Skeletal muscle tissue (tissue), 4 donors: ENCODE data around the gene ATXN1. TPM values are rescaled to one million over a fixed set of nuclear protein-coding genes. Genes with fewer than 3 reads are reported as not detected.
"Not testable (repeated sequence)": the region's sequence is repeated elsewhere in the genome, so short reads cannot be mapped to it uniquely, and the experiment has no call there.

Source experiments
- H3K27ac ChIP-seq: one replicate; pipeline ENCODE4 v1.7.0; 2013; ENCODE audit warnings: mild to moderate bottlenecking, low read depth, low read length, inconsistent platforms
- H3K27me3 ChIP-seq, 3 donors: one replicate each; pipeline ENCODE4 v1.7.0; 2013; ENCODE audit warnings: low read length in 3 of 3; ENCODE audit not compliant: control insufficient read depth in 3 of 3, insufficient read depth in 3 of 3
- H3K36me3 ChIP-seq, 3 donors: one replicate each; pipeline ENCODE4 v1.7.0; 2013; ENCODE audit warnings: low read length in 3 of 3; ENCODE audit not compliant: control insufficient read depth in 3 of 3, insufficient read depth in 3 of 3
- H3K4me1 ChIP-seq, 3 donors: one replicate each; pipeline ENCODE4 v1.7.0; 2013; ENCODE audit warnings: low read length in 3 of 3, mild to moderate bottlenecking in 3 of 3; ENCODE audit not compliant: control insufficient read depth in 3 of 3, insufficient read depth in 3 of 3
- H3K4me3 ChIP-seq, 3 donors: one replicate each; pipeline ENCODE4 v1.7.0; 2013; ENCODE audit warnings: low read length in 3 of 3
- H3K9ac ChIP-seq, 3 donors: one replicate each; pipeline ENCODE4 v1.7.0; 2013; ENCODE audit warnings: low read length in 3 of 3, mild to moderate bottlenecking in 3 of 3, moderate library complexity in 2 of 3, low read depth in 1 of 3
- H3K9me3 ChIP-seq, 3 donors: one replicate each; pipeline ENCODE4 v1.7.0; 2013; ENCODE audit warnings: low read length in 3 of 3; ENCODE audit not compliant: control insufficient read depth in 3 of 3
- total RNA-seq: library from RNA; depleted of rRNA; stranded (reverse); fragments of >200 nt; gene quantifications from one replicate; pipeline ENCODE4 v1.2.3, GENCODE V29; 2014
- donor health status: Osteomylitis.

ATXN1 gene
- total RNA-seq, 1 donor from 2014 or later = 30.8 TPM

DNA sequence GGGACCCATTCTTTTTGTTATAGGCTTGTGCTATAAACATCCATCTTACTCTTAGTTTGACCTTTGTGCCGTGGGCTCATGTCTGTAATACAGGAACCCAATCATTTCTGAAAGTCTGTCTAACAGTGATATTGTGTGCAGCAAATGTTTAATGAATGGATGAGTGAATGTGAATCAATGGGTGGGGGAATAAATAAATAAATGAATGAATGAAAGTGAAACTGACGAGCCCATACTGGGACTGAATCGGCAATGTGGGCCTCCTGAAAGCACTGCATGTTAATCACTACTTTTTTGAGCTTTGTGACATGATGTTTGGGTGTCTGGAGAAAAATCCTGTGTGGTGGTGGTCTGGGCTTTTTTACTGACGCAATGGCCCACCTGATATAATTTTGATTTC, 347.9 kb downstream of the ATXN1 start:
- no peak overlapping the region for H3K9ac ChIP-seq
- no peaks in the 10 kb centered on the region for H3K9me3 ChIP-seq
- no peaks in the 10 kb centered on the region for H3K36me3 ChIP-seq
- no peak overlapping the region for H3K4me3 ChIP-seq
- H3K4me1 ChIP-seq = peaks cover 0 to 4% (median 4%) of the 10 kb centered on the region in 3 donors
- H3K27me3 ChIP-seq = no peaks in the 10 kb centered on the region
- H3K27ac ChIP-seq = no peak overlapping the region

DNA sequence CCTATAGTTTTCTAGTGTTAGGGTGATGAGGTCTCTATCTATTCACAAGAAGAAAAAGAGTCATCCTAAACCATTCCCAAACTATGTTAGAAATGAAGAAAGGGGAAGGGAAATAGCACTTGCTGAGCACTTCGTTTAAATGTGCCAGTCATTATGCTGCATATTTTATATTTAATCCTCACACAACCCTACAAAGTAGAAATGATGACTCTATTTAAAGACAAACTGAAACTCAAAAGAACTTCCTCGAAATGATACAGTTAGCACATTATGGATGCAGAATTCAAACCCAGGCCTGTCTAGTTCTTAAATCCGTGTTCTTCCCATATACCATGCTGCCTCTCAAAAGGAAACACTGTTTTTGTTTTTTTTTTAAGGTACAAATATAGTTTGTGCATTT, 348.3 kb downstream of the ATXN1 start:
- H3K4me1 ChIP-seq = peaks cover 0 to 4% (median 4%) of the 10 kb centered on the region in 3 donors
- H3K36me3 ChIP-seq = no peaks in the 10 kb centered on the region
- H3K4me3 ChIP-seq = no peak overlapping the region
- H3K27ac ChIP-seq = no peak overlapping the region
- H3K9ac ChIP-seq = no peak overlapping the region
- no peaks in the 10 kb centered on the region for H3K9me3 ChIP-seq
- H3K27me3 ChIP-seq = no peaks in the 10 kb centered on the region

DNA sequence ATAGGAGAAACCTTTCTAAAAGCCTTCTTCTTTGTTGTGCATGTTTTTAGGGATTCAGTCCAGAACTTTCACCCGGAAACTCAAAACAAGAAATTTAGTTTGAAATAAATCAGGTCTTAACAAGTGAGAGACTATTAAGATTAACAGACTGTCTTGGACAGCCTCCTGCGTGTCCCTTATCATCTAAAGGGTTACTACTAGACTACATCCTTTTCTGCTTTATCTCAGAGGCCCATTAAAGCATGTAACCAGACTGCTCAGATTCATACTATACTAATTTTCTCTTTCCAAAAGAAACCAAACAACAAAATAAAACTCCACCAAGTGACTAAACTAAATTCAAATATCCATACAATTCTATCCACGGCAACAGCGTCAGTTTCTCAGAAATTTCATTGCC, 349.1 kb downstream of the ATXN1 start:
- H3K4me3 ChIP-seq = no peak overlapping the region
- no peak overlapping the region for H3K27ac ChIP-seq
- no peaks in the 10 kb centered on the region for H3K27me3 ChIP-seq
- H3K9me3 ChIP-seq = no peaks in the 10 kb centered on the region
- H3K4me1 ChIP-seq = peaks cover 0 to 4% (median 4%) of the 10 kb centered on the region in 3 donors
- H3K9ac ChIP-seq = no peak overlapping the region
- no peaks in the 10 kb centered on the region for H3K36me3 ChIP-seq

DNA sequence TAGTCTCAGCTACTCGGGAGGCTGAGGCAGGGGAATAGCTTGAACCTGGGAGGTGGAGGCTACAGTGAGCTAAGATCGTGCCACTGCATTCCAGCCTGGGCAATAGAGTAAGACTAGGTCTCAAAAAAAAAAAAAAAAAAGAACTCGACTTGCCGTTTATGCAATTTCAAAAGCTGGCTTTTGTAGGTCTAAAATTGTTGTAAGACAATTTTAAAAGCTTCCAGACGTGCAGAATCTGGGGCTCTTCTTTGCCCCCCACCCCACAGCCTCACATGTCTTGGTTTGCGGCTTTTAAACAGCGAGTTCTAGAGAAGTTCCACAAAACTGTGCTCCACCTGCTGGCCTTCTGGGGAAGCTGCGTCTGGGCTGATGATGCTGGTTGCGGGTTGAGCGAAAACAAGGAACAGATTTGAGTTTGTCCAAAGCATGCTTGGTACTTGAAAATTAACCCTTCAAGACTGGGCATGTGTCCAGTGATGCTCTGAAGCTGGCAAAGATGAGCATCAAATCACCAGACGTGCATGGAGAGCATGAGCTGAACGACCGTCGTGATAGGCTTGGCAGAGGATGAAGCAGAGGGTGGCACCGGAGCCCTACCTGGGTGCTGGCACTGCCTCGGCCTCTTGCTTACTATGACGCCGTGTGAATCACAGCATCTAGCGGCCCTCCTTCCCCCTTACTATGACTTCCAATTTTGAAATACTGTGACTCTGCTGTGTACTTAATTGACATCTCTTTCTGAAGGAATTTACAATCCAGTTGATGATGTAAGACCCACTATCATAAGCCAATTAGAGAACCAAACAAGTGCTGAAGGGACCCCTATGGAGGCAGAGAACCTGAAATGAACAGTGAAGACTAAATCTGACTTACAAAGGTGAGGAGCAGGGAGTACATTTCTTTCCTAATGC, 351.5 kb downstream of the ATXN1 start:
- Histone ChIP-seq H3K4me1 (peaks cover 0 to 4% (median 4%) of the 10 kb centered on the region in 3 donors), H3K9me3 (no peaks in the 10 kb centered on the region), H3K9ac (no peak overlapping the region), H3K36me3 (no peaks in the 10 kb centered on the region), H3K27ac (no peak overlapping the region), H3K4me3 (no peak overlapping the region), H3K27me3 (no peaks in the 10 kb centered on the region)

DNA sequence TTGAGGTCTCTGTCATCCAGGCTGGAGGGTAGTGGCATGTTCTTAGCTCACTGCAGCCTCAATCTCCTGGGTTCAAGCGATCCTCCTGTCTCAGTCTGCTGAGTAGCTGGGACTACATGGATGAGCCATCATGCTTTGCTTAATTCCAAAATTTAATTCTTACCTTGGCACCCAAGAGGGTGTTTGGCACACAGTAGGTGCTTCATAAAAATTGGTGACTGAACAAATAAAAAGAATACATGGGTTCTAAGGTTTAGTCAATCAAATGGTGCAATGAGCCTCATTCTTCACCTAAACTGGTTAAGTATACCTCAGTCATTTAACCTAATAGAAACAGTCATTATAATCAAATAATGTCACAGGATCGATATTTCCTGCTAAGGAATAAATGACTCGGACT, 352.5 kb downstream of the ATXN1 start:
- Histone ChIP-seq H3K27me3 (no peaks in the 10 kb centered on the region), H3K27ac (no peak overlapping the region), H3K9ac (no peak overlapping the region), H3K4me3 (no peak overlapping the region), H3K9me3 (no peaks in the 10 kb centered on the region), H3K36me3 (no peaks in the 10 kb centered on the region), H3K4me1 (peaks cover 0 to 4% (median 4%) of the 10 kb centered on the region in 3 donors)

- Histone ChIP-seq H3K4me3 (no peak overlapping the region), H3K27me3 (no peaks in the 10 kb centered on the region), H3K27ac (no peak overlapping the region), H3K9me3 (no peaks in the 10 kb centered on the region), H3K4me1 (peaks cover 0 to 4% (median 4%) of the 10 kb centered on the region in 3 donors), H3K36me3 (no peaks in the 10 kb centered on the region), H3K9ac (no peak overlapping the region)
These were observed 354.3 kb downstream of the ATXN1 start for GRCh38 chr6:16406966-16407365.

GRCh38 chr6:16406538-16406937, 354.7 kb downstream of the ATXN1 start:
- H3K27ac ChIP-seq, H3K9me3 ChIP-seq, H3K4me3 ChIP-seq, H3K4me1 ChIP-seq, H3K36me3 ChIP-seq, H3K27me3 ChIP-seq, H3K9ac ChIP-seq: not testable (repeated sequence)

DNA sequence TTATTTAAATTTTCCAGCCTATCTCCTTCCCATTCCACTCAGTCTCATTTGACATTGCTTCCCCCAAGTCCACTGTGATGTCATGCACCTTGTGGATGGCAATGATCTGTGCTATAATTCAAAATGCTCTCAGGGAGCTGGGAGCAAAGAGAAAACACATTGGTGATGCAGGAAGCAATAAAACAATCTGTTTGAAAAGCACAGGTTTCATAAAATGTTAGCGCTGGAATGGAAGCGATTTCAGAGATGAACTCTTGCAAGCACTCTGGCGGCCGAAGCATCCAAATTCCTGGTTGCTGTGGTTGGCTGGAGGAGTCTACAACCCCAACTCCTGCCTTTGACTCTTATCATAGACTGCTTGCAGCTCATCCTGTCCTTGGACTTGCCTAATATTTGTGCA, 355.9 kb downstream of the ATXN1 start:
- no peaks in the 10 kb centered on the region for H3K27me3 ChIP-seq
- H3K9me3 ChIP-seq = no peaks in the 10 kb centered on the region
- no peak overlapping the region for H3K9ac ChIP-seq
- H3K4me1 ChIP-seq = peaks cover 0 to 4% (median 4%) of the 10 kb centered on the region in 3 donors
- H3K36me3 ChIP-seq = no peaks in the 10 kb centered on the region
- no peak overlapping the region for H3K27ac ChIP-seq
- no peak overlapping the region for H3K4me3 ChIP-seq

DNA sequence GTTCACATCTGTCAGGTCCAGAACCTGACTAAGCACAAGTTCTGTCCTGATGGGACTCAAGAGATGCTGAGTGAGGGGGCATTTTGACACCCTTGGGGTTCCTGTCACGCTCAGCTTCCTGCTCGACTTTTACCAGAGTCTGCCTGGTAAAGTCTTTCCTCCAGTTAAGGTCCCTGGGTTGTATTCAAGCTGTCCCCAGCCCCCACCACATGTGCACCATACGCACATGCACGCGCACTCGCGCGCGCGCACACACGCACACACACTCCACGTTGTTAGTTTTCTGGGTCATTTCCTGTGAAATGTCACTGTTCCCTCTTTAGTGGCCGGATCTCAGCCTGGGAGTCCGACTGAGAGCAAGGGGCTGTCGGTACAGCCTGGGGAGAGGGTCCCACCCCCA, 356.8 kb downstream of the ATXN1 start:
- Histone ChIP-seq H3K27me3 (no peaks in the 10 kb centered on the region), H3K9me3 (no peaks in the 10 kb centered on the region), H3K9ac (no peak overlapping the region), H3K27ac (no peak overlapping the region), H3K4me3 (no peak overlapping the region), H3K4me1 (no peaks in the 10 kb centered on the region), H3K36me3 (no peaks in the 10 kb centered on the region)

- no peak overlapping the region for H3K4me3 ChIP-seq
- H3K27me3 ChIP-seq = no peaks in the 10 kb centered on the region
- no peak overlapping the region for H3K27ac ChIP-seq
- no peaks in the 10 kb centered on the region for H3K9me3 ChIP-seq
- peaks cover 0 to 3% (median 0%) of the 10 kb centered on the region in 3 donors for H3K4me1 ChIP-seq
- no peak overlapping the region for H3K9ac ChIP-seq
- no peaks in the 10 kb centered on the region for H3K36me3 ChIP-seq
These were observed 357.4 kb downstream of the ATXN1 start for GRCh38 chr6:16403831-16404230.
